Activated CD8-positive, alpha-beta T cell treated with anti-CD3 and anti-CD28 coated beads for 36 hours (primary cell): ENCODE results near the gene RSF1. TPM values are rescaled to one million over a fixed set of nuclear protein-coding genes. Genes with fewer than 3 reads are reported as not detected.
A peak's percentile ranks its signal among the peaks of the same experiment; 100 is the strongest.

Experiments used
- ATAC-seq: fragments of 200-7000 bp; cut with Tn5 transposase; one replicate; pipeline ENCODE4 v1.10.0; 2021; ENCODE audit warnings: mild to moderate bottlenecking, moderate library complexity
- CTCF ChIA-PET: fragments of 350-600 bp; sonication (Branson Sonifier 250); formaldehyde crosslinking; loops from one replicate; lab custom pipeline; 2021; ENCODE audit warnings: antibody characterized with exemption; lab: Charles Lee
- POLR2A ChIA-PET: fragments of 350-600 bp; sonication (Branson Sonifier 250); formaldehyde crosslinking; loops from one replicate; lab custom pipeline; 2021; ENCODE audit warnings: antibody characterized with exemption; lab: Charles Lee
- DNase-seq: peaks from one replicate; pipeline ENCODE4 v3.0.0-alpha.2; 2020
- H3K27ac Mint-ChIP-seq: one replicate; pipeline ENCODE4 v1.8.0; 2021; ENCODE audit warnings: mild to moderate bottlenecking, mixed read lengths
- H3K27me3 Mint-ChIP-seq: one replicate; pipeline ENCODE4 v1.8.0; 2021; ENCODE audit warnings: mixed read lengths
- H3K36me3 Mint-ChIP-seq: one replicate; pipeline ENCODE4 v1.8.0; 2021; ENCODE audit warnings: low read depth, mixed read lengths
- H3K4me1 Mint-ChIP-seq: one replicate; pipeline ENCODE4 v1.8.0; 2021; ENCODE audit warnings: low read depth, mixed read lengths
- H3K4me3 Mint-ChIP-seq: one replicate; pipeline ENCODE4 v1.8.0; 2021; ENCODE audit warnings: mild to moderate bottlenecking, moderate library complexity, mixed read lengths
- H3K9me3 Mint-ChIP-seq: one replicate; pipeline ENCODE4 v1.8.0; 2021; ENCODE audit warnings: mixed read lengths
- intact Hi-C: fragments of 100-400 bp; cut with micrococcal nuclease; formaldehyde crosslinking; loops from one replicate; pipeline ENCODE4 v1.10.0; 2022
- total RNA-seq, 2 experiments: library from RNA; stranded (reverse); gene quantifications; one replicate each; pipeline ENCODE4 v1.2.3, GENCODE V29; 2021
- TF ChIP-seq, protein P1 (sequence below): fragments of 200-600 bp; IDR thresholded peaks from one replicate; pipeline ENCODE4 v1.8.0; 2022; ENCODE audit warnings: antibody characterized with exemption, mild to moderate bottlenecking

RSF1 gene
- total RNA-seq, 2 experiments from 2014 or later, result 45.4 to 47.7 TPM

DNA sequence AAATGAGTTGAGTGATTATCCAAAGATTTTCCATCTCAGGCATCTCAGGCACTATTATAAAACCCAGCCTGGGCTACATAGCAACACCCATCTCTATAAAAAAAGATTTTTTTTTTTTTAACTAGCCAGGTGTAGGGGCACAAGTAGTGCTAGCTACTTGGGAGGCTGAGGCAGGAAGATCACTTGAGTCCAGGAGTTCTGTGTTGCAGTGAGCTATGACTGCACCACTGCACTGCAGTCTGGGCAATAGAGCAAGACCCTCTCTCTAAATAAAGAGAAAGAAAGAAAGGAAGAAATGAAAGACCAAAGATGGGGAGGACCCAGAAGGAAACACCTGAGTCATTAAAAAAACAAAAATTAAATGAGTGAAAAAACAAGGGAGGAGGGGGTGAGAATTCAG, 14.1 kb downstream of the RSF1 start:
- H3K4me3 Mint-ChIP-seq, result no peak overlapping the region
- H3K9me3 Mint-ChIP-seq, result no peaks in the 10 kb centered on the region
- TF ChIP-seq, protein P1, sequence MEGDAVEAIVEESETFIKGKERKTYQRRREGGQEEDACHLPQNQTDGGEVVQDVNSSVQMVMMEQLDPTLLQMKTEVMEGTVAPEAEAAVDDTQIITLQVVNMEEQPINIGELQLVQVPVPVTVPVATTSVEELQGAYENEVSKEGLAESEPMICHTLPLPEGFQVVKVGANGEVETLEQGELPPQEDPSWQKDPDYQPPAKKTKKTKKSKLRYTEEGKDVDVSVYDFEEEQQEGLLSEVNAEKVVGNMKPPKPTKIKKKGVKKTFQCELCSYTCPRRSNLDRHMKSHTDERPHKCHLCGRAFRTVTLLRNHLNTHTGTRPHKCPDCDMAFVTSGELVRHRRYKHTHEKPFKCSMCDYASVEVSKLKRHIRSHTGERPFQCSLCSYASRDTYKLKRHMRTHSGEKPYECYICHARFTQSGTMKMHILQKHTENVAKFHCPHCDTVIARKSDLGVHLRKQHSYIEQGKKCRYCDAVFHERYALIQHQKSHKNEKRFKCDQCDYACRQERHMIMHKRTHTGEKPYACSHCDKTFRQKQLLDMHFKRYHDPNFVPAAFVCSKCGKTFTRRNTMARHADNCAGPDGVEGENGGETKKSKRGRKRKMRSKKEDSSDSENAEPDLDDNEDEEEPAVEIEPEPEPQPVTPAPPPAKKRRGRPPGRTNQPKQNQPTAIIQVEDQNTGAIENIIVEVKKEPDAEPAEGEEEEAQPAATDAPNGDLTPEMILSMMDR, result no peak
- ChIA-PET CTCF (no interaction called here), POLR2A (interaction anchor here (1.2 kb wide), 1 partner anchor 12 kb away, joined by 3 read pairs; no protein-coding TSS in a partner anchor)
- peaks cover 47% of the 10 kb centered on the region for H3K4me1 Mint-ChIP-seq
- no peak for ATAC-seq
- no peaks in the 10 kb centered on the region for H3K27me3 Mint-ChIP-seq
- H3K36me3 Mint-ChIP-seq, result peaks cover 19% of the 10 kb centered on the region
- DNase-seq, result no peak
- intact Hi-C loops, result no loop called here
- peak overlapping the region; percentile 50 for H3K27ac Mint-ChIP-seq

DNA sequence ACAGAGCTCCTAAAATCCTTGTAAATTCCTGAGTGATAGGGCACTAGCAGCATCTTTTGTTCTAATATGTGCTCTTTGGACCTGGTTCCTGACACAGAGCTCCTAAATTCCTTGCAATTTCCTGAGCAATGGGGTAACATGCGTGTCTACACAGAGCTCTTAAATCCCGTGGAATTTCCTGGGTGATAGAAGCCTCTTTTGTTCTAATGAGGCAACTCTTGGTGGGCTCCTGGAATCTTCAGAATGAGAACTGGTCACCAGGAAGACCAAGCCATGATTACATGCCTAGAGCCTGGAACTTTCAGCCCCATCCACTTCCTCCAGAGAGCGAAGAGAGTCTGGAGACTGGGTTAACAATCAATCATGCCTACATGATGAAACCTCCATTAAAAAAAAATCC, 19.0 kb downstream of the RSF1 start:
- H3K4me3 Mint-ChIP-seq, result no peak overlapping the region
- intact Hi-C loops, result no loop called here
- peaks cover 4% of the 10 kb centered on the region for H3K9me3 Mint-ChIP-seq
- DNase-seq, result no peak
- H3K36me3 Mint-ChIP-seq, result peaks cover 15% of the 10 kb centered on the region
- TF ChIP-seq, protein P1, result no peak
- no peak for ATAC-seq
- no peak overlapping the region for H3K27ac Mint-ChIP-seq
- POLR2A ChIA-PET, result interaction anchor here (1.3 kb wide), 1 partner anchor 18 kb away, joined by 5 read pairs; no protein-coding TSS in a partner anchor
- H3K4me1 Mint-ChIP-seq, result peaks cover 61% of the 10 kb centered on the region
- H3K27me3 Mint-ChIP-seq, result no peaks in the 10 kb centered on the region
- CTCF ChIA-PET, result interaction anchor here (1.6 kb wide), 1 partner anchor 17 kb away, joined by 6 read pairs; no protein-coding TSS in a partner anchor

- Mint-ChIP-seq H3K27me3 (no peaks in the 10 kb centered on the region), H3K4me1 (peaks cover 66% of the 10 kb centered on the region), H3K4me3 (no peak overlapping the region), H3K27ac (peak overlapping the region; percentile 23), H3K9me3 (peaks cover 4% of the 10 kb centered on the region), H3K36me3 (peaks cover 15% of the 10 kb centered on the region)
- DNase-seq, result no peak
- intact Hi-C loops, result no loop called here
- ChIA-PET POLR2A (no interaction called here), CTCF (interaction anchor here (1.6 kb wide), 1 partner anchor 18 kb away, joined by 6 read pairs; no protein-coding TSS in a partner anchor)
- TF ChIP-seq, protein P1, result no peak
- no peak for ATAC-seq
Measured at GRCh38 chr11:77800449-77800848, 20.1 kb downstream of the RSF1 start.

DNA sequence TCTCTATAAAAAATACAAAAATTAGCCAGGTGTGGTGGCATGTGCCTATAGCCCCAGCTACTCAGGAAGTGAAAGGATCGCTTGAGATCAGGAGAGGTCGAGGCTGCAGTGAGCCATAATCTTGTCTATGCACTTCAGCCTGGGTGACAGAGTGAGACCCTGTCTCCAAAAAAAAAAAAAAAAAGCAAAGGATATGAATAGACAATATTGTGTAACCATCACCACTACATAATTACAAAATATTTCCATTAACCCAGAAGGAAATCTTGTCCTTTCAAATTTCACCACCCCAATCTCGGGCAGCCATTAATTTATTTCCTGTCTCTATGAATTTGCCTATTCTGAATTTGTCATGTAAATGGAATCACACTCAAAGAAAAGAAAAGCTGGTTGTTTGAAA, 21.2 kb downstream of the RSF1 start:
- intact Hi-C loops, result no loop called here
- H3K27me3 Mint-ChIP-seq, result no peaks in the 10 kb centered on the region
- ChIA-PET POLR2A (no interaction called here), CTCF (interaction anchor here (1.4 kb wide), 1 partner anchor 10 kb away, joined by 3 read pairs; no protein-coding TSS in a partner anchor)
- H3K4me1 Mint-ChIP-seq, result peaks cover 77% of the 10 kb centered on the region
- ATAC-seq (peak; percentile 34), DNase-seq (no peak)
- peaks cover 15% of the 10 kb centered on the region for H3K36me3 Mint-ChIP-seq
- H3K27ac Mint-ChIP-seq, result peak overlapping the region; percentile 64
- H3K9me3 Mint-ChIP-seq, result peaks cover 4% of the 10 kb centered on the region
- TF ChIP-seq, protein P1, result no peak
- H3K4me3 Mint-ChIP-seq, result no peak overlapping the region

DNA sequence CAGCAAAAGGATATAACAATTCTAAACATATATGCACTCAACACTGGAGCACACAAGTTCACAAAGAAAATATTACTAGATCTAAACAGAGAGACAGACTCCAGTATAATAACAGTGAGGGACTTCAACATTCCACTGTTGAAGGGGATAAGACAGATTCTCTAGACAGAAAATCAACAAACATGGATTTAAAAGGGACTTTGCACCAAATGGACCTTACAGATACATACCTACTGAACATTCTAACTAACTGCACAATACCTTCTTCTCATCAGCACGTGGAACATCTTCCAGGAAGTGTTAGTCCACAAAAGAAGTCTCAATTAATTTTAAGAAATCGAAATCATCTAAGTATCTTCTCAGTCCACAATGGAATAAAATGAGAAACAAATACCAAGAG, 26.6 kb downstream of the RSF1 start:
- Mint-ChIP-seq H3K36me3 (peaks cover 54% of the 10 kb centered on the region), H3K9me3 (peaks cover 29% of the 10 kb centered on the region), H3K27me3 (no peaks in the 10 kb centered on the region), H3K4me3 (no peak overlapping the region), H3K4me1 (peaks cover 80% of the 10 kb centered on the region), H3K27ac (no peak overlapping the region)
- no peak for DNase-seq
- POLR2A ChIA-PET, result interaction anchor here (0.7 to 1.0 kb wide), 2 partner anchors 13 to 454 kb away, joined by 3 to 4 read pairs; no protein-coding TSS in a partner anchor
- no peak for ATAC-seq
- intact Hi-C loops, result no loop called here
- CTCF ChIA-PET, result no interaction called here
- TF ChIP-seq, protein P1, result no peak
